C1 segment of cervical spinal cord (tissue), 14 donors: Measurements from ENCODE around the gene ACBD6.
A peak's percentile ranks its signal among the peaks of the same experiment; 100 is the strongest.
"Not testable (repeated sequence)": the region's sequence is repeated elsewhere in the genome, so short reads cannot be mapped to it uniquely, and the experiment has no call there.

ENCODE experiments used
- DNase-seq, 14 donors: peaks; one replicate each; lab custom pipeline; 2025; lab: John Stamatoyannopoulos, UW

ACBD6 gene, protein sequence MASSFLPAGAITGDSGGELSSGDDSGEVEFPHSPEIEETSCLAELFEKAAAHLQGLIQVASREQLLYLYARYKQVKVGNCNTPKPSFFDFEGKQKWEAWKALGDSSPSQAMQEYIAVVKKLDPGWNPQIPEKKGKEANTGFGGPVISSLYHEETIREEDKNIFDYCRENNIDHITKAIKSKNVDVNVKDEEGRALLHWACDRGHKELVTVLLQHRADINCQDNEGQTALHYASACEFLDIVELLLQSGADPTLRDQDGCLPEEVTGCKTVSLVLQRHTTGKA

GRCh38 chr1:180502361-180503279, at the start of gene ACBD6:
Gene ACBD6, minus strand, starts transcription at chr1:180502577. Its CDS starts 311 bp downstream, at chr1:180502266.
- DNase-seq: peak; percentile 76 to 97 (median 90)

GRCh38 chr1:180551997-180552396, 49.6 kb upstream of the ACBD6 start:
- no peak for DNase-seq

- DNase-seq: no peak
Observed at GRCh38 chr1:180550241-180550640, 47.9 kb upstream of the ACBD6 start.

DNA sequence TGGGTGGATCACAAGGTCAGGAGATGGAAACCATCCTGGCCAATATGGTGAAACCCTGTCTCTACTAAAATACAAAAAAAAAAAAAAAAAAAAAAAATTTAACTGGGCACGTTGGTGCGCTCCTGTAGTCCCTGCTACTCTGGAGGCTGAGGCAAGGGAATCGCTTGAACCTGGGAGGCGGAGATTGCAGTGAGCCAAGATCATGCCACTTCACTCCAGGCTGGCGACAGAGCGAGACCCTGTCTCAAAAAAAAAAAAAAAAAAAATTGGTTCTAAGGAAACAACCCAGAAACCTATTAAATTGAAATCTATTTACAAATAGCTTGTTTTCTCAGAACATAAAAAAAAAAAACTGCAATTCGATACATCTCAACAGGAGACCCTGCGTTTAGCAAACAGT, 47.4 kb upstream of the ACBD6 start:
- DNase-seq: not testable (repeated sequence)

DNA sequence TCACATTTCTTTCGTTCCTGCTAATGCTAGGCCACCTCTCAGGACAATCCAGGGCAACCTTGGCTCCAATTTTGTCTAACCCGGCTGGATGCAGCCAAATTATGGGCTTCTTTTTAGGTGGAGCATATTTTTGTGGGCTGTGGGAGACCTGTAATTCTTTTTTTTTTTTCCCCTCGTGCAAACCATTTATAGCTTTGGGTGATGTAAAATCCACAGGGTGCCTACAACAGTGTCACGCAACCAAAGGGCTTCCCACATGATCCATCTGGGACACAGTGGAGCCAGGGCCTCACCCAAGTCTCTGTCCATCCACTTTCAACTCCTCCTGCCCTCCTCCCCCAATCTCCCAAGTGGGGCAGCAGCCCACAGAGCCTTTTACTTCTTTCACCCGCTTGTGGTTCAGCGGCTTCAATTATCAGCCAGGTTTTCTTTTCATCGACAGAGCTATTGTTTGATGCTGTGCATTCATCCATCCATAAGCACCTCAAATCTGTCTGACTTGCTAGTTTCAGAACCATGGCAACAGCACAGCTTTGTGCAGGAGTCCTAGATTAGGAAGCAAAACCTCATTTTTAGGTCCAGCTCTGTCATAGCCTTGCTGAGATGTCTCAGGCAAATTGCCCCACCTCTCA, 46.4 kb upstream of the ACBD6 start:
- DNase-seq: no peak

- no peak for DNase-seq
Observed at GRCh38 chr1:180545991-180546390, 43.6 kb upstream of the ACBD6 start.

DNA sequence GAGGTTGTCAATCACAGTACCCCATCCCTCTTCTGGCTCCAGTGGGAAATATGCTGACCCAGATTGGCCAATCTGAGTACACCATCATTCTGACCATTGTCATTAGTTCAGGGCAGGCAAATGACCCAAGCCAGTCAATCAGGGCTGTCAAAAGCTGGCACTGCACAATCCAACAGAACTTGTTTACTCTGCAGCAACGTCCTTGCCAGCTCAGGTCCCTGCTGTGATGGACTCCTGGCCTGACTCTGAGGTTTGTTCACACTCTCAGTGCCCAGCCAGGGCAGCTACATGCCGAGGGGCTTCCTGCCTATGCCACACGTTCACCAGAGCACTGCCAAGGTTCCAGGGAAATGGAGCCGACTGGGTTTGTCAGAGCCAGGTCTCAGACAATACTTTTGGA, 41.7 kb upstream of the ACBD6 start:
- no peak for DNase-seq

GRCh38 chr1:180542838-180543145, 40.4 kb upstream of the ACBD6 start:
- DNase-seq: no peak

DNA sequence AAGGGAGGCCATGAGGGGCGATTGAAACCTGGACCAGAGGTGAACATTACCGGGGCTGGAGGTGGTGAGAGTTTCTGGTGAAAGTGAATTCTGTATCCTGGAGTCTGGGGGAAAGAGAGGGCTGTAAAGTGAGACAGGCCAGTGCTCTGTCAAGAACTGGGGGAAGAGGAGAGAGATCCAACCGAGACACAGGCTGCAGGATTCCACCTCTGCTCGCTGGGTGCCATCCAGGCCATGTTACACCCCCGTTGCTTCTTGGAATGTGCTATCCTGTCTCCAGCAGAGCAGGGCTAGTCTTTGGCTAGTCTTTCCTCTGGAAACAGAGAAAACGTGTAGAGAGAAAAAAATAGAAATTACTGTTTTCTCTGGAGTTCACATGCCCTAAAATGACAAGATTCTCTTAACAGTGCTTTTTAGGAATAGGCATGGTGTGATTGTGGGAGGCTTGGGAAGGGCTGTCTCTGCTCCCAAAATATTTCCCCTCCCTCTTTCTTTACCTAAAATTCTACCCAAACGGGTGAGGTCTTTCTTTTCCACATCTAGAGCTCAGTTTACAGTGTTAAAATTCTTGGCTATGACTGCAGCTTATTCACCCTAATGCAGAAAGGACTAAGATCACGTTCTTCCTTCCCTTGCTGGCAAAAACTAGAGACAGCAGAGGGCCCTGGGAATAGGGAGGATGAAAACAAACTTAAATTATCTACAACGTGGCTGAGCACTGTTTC, 39.9 kb upstream of the ACBD6 start:
- DNase-seq: no peak

GRCh38 chr1:180540697-180541594, 38.6 kb upstream of the ACBD6 start:
- DNase-seq: peak in 1 of 14 donors; percentile 50

- no peak for DNase-seq
Observed at GRCh38 chr1:180539136-180539535, 36.8 kb upstream of the ACBD6 start.

DNA sequence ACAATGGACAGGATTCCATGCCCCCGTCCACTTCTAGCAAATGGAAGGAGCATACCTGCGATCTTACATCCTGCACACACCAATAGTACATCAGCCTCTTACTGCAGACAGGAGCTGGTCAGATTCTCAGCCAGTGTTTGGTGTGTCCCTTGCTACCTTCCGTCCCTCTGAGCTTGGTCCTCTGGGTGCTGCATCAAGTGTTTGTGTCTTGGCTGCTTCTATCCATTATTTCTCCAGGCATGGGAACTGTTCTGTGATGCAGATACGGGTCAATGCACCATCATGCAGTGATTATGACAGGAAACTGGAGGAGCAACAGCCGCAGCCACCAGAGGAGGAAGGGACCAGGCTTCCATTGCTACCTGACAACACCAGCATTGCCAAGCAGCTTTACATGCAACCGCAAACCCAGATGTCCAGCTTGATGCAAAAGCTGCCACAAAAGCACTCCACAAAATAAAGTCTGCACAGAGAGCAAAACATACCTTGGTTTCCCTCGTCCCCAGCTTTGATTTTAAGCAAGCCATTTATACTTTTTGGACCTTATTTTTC, 34.5 kb upstream of the ACBD6 start:
- no peak for DNase-seq

DNA sequence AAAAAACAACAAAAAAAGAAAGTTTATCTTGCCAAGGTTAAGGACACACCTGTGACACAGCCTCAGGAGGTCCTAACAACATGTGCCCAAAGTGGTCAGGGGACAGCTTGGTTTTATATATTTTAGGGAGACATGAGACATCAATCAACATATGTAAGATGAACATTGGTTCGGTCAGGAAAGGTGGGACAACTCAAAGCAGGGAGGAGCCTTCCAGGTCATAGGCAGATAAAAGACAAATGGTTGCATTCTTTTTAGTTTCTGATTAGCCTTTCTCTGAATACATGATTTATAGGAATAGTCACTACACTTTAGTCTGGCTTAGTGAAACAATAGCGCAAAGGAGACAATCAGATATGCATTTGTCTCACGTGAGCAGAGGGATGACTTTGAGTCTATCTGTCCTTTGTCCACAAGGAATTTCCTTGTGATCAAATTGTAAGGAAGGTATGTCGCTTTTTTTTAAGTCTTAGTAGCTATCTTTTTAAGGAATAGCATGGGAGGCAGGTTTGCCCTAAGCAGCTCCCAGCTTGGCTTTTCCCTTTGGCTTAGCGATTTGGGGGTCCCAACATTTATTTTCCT, 33.1 kb upstream of the ACBD6 start:
- no peak for DNase-seq

GRCh38 chr1:180534214-180534613, 31.8 kb upstream of the ACBD6 start:
- peak in 1 of 14 donors; percentile 26 for DNase-seq

- DNase-seq: peak in 10 of 14 donors; percentile 5 to 65 (median 32)
Observed at GRCh38 chr1:180533266-180533987, 31.1 kb upstream of the ACBD6 start.

DNA sequence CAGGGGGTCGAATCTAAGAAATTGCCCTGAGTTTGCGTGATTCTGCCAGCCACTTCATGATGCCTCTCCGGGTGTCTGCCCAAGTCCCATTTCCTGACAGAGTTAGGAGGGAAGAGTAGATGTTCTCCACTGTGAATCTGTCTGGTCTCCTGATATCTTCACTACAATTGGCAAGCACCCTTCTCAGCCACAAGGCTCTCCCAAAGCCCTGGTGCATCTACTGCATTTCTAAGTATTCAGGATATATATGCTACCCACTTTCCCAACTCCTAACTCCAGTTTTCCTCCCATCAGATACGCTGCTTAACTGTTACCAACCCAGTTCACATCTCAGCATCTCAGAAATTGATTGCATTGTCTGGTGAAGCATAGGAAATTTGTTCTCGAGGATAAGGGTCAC, 30.5 kb upstream of the ACBD6 start:
- DNase-seq: no peak

- no peak for DNase-seq
Observed at GRCh38 chr1:180530501-180530900, 28.1 kb upstream of the ACBD6 start.

DNA sequence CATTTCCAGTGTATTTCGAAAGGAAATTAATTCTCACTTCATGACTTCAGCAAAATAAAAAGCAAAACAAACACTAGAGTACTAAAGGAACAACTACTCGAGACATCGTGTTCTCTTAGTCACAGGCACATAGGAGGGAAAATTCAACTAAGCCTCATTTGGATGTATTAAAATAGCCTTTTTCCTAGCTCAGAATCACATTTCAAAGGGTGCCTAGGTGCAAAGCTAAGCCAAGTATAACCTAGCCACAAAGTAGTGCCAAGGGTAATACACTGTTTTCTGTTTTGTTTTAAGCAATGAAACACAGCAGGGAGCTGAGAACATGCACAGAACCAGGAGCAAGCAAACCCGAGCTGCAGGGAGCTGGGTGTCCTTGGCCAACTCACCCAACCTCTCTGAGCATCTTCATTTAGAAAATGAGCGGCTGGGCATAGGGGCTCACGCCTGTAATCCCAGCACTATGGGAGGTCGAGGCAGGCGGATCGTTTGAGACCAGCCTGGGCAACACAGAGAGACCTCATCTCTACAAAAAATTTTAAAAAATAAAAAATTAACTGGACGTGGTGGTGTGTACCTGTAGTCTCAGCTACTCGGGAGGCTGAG, 26.6 kb upstream of the ACBD6 start:
- no peak for DNase-seq

DNA sequence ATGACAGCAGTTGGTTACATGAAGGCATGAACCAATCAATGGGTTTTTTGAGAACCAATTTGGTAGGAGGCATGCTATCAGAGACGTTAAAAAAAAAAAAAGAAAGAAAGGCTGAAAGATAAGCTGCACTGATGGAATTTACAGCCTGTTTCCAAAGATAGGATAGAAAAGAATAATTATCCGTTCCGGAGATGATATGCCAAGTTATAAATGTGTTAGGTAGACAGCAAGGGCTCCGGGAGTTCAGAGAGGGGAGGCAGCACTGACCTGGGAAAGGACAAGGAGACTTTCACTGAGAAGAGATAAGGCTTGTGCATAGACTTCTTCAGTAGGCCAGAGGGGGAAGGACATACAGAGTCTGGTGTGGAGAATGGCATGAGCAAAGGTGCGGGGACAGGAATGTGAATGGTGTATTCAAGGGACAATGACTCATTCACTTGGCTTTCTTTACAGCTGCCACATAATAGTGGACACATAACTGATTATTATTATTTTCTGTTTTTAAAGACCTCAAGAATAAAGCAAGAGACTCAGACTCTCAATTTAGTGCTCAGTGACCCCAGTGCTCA, 24.8 kb upstream of the ACBD6 start:
- DNase-seq: no peak
